GDM1 (cell line): ENCODE results near the gene FUT7.
A peak's percentile ranks its signal among the peaks of the same experiment; 100 is the strongest.
"Not testable (repeated sequence)": the region's sequence is repeated elsewhere in the genome, so short reads cannot be mapped to it uniquely, and the experiment has no call there.

Source experiments
- DNase-seq: peaks from one replicate; lab custom pipeline; 2025; lab: John Stamatoyannopoulos, UW

Gene FUT7

GRCh38 chr9:137033481-137033880, 1.6 kb upstream of the FUT7 start:
- not testable (repeated sequence) for DNase-seq

GRCh38 chr9:137032858-137033257, 970 bp upstream of the FUT7 start:
- DNase-seq: peak; percentile 84

- peak; percentile 91 for DNase-seq
These were observed 1.1 kb downstream of the FUT7 start for GRCh38 chr9:137030538-137031527.

DNA sequence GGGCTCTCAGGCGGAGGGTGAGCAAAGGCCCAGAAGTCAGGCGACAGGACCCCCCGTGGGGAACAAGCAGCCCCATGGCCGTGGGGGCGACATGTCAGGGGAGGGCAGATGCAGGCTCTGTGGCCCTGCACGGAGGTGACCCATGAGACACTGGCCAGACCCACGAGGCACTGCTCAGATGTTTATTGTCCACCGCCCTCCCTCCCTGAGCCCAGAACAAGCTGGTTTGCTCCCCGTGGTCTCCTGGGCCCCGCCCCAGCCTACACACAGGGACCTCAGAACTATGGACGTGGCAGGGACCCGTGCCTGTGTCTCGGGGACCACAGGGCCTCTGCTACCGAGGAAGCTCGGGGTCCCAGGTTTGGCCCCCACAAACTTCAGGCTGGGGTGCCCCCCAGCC, 1.9 kb downstream of the FUT7 start:
- DNase-seq: no peak

DNA sequence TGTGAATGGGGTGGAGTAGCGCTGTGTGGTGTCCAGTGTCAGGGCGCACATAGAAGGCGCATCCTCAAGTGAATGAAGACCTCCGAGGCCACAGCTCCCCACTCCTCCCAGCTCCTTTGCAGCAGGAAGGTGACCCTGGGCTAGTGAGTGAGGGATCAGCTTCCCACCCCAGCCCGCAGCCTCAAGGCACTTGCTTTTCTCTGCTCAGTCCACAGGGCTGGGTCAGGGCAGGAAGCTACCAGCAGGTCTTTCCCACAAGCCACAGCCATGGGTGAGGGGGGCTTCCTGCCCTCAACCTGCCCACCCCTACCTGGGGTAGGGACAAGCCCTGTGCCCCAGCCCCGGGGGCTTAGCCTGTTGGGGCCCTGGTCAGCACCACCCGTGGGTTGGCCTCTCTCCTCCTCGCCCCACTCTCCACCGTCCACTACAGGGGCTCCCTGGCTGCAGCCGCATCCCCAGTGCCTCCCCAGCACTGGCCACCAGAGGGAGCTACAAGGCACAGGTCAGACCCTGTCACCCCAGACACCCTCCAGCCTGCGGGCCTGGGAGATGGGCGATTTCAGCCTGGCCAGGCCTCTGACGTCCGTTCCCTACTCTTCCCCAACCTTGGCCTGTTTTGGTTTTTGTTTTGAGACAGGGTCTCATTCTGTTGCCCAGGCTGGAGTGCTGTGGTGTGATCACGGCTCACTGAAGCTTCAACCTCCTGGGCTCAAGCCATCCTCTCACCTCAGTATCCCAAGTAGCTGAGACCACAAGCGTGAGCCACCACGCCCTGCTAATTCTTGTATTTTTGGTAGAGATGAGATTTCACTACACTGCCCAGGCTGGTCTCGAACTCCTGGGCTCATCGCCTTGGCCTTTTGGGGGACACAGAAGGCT, 2.6 kb downstream of the FUT7 start:
- DNase-seq: peak; percentile 85

DNA sequence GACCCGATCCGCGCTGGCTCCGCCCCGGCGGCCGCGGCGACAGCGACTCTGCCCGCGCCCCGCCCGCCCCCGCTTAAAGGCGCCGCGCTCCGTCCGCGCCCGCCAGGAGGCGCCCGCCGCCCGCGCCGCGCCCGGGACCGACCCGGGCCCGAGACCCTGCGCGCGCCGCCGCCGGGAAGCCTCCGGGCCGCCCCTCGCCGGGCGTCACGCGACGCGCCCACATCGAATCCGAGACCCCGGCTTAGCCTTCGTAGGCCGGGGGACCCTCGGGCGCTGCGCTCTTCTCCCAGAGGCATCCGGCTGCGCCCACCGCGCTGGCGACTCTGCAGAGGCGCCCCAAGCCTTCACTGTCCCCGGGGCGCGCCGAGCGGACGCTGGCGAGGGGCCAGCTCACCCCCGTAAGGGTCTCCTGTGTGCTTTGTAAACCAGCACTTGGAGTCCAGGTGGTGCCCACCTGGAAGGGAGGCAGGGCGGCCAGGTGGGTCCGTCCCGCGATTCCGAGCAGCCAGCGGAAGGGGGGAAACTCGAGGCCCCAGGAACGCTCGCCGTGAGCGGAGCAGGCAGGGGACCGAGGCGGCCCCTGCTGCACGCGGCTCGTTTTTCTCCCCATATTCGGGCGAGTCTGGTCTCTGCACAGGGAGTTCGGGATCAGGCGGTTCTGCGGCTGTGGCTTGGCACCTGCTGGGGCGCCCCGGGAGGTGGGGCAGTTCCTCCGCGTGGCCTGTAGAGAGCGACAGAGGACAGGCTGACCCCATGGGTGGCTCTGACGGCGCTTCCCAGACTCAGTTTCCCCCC, 3.4 kb downstream of the FUT7 start:
- DNase-seq: peak; percentile 66

GRCh38 chr9:137027369-137028262, 4.3 kb downstream of the FUT7 start, which contains the start of gene ABCA2:
ABCA2 (minus strand) TSS chr9:137028237; CDS start chr9:137028140, 97 bp downstream.
- DNase-seq: no peak

GRCh38 chr9:137026828-137027227, 5.1 kb downstream of the FUT7 start:
- no peak for DNase-seq

- DNase-seq: no peak
These were observed 5.5 kb downstream of the FUT7 start for GRCh38 chr9:137026384-137026783.

DNA sequence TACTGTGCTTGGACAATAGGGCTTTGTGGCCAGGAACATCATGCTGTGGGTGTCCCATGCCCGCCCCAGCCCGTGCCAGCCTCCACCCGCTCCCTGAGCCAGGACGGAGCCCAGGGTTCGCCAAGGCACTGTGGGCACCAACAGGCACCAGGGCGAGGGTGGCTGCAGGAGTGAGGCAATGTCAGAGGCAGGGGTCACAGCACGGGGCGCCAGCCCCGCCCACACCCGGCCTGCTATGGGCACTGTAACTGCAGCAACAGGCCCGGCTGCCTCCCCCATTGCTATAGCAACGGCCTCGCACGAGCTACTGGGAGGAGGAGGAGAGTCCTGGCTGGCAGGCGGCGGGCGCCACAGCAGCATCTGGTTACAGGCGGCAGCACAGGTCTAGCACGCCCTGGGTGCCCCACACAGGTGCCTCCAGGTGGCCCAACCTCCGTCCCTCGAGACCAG, 6.3 kb downstream of the FUT7 start:
- DNase-seq: no peak

GRCh38 chr9:137023583-137023991, 8.3 kb downstream of the FUT7 start:
- no peak for DNase-seq

GRCh38 chr9:137023157-137023556, 8.7 kb downstream of the FUT7 start:
- DNase-seq: no peak

DNA sequence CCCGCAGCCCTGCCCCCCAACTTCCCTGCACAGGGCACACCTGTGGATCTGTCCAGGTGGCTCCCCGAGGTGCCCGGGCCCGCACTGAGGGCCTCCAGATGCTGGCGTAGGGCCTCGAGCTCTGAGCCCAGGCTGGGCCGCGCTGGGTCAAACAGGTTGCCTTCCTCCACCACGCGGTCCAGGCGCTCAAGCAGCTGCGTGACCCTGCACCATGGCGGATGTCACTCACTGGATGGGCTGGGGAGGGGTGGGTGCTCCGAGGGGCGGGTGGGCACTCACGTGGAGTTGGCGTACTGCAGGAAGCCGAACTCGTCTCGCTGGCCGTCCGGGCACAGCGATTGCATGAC, 9.3 kb downstream of the FUT7 start:
- DNase-seq: no peak

GRCh38 chr9:137021979-137022661, 9.8 kb downstream of the FUT7 start:
- DNase-seq: peak; percentile 59

- no peak for DNase-seq
These were observed 10.3 kb downstream of the FUT7 start for GRCh38 chr9:137021568-137021978.

- DNase-seq: no peak
These were observed 10.9 kb downstream of the FUT7 start for GRCh38 chr9:137020771-137021567.

GRCh38 chr9:137019891-137020683, 11.8 kb downstream of the FUT7 start:
- no peak for DNase-seq

GRCh38 chr9:137018761-137019559, 12.9 kb downstream of the FUT7 start:
- no peak for DNase-seq
